Measurements from ENCODE around the gene PSTPIP2. TPM values are rescaled to one million over a fixed set of nuclear protein-coding genes. Genes with fewer than 3 reads are reported as not detected.

Gene PSTPIP2
- total and polyA plus RNA-seq, 2 of the 13 experiments (the other 11 are each of a cell fraction or from before 2014, with no cell fraction given) = 0.25 to 0.27 TPM

DNA sequence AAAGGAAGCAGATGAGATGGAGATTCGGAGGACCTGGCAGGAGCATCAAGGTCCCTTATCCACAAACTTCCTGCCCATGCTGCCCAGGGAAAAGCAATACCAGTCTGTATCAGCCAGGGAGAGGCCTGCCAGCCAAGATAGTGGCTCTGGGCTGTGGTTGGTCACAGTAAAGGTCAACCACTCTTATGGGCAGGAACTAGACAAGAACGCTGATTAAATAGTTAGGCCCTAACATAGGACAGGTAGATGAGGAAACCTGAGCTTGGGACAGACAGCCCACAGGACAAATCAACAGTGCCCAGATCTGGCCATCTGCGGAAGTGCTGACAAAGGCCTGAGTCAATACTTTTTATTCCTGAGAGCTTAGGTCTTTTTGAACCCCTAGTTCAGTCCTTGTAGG, 10.7 kb downstream of the PSTPIP2 start:
- intact Hi-C loops (cut with micrococcal nuclease; ENCODE audit: unreplicated experiment) (no loop called here), in situ Hi-C loops (cut with HindIII; ENCODE audit: extremely low pct_ligation_motif_present, low pct_unique_long_range_greater_than_20kb) (no loop called here)
- Histone ChIP-seq H3K4me2 (ENCODE audit: low read depth, low read length) (no peak overlapping the region), H3K9ac (ENCODE audit: insufficient read depth, low read depth, low read length) (no peak overlapping the region), H2AFZ (ENCODE audit: low read length) (no peak overlapping the region), H3K4me3 (replicated peaks in 1 of 3; ENCODE audit: insufficient read depth in 1 of 3, low read depth in 2 of 3, low read length in 3 of 3) (no peak overlapping the region), H4K20me1 (ENCODE audit: insufficient read depth, low read length) (no peaks in the 10 kb centered on the region), H3K27ac (ENCODE audit: extremely low read length, insufficient read depth, low read length) (no peak overlapping the region), H3K4me1 (ENCODE audit: insufficient read depth, low read length) (no peaks in the 10 kb centered on the region), H3K27me3 (ENCODE audit: control insufficient read depth in 1 of 2, insufficient read depth in 2 of 2, low read length in 2 of 2) (peaks cover 2 to 12% of the 10 kb centered on the region in 2 experiments; a peak in 2 of 5 replicates), H3K36me3 (replicated peaks in 1 of 2; ENCODE audit: control insufficient read depth in 1 of 2, insufficient read depth in 2 of 2, low read length in 2 of 2) (no peaks in the 10 kb centered on the region), H3K9me3 (ENCODE audit: low read length) (no peaks in the 10 kb centered on the region), H3K79me2 (ENCODE audit: insufficient read depth, low read length) (no peaks in the 10 kb centered on the region)
- CTCF ChIA-PET (ENCODE audit: low intra/inter-chr PET ratio, low total read pairs) = no interaction called here
- POLR2A ChIA-PET = no interaction called here
- ATAC-seq (no peak; the same call in 2 of the 3 replicates), DNase-seq (ENCODE audit: low spot score) (no peak), FAIRE-seq (no peak)
- TF ChIP-seq ZNF572 (CRISPR knock-in tag; IDR thresholded peaks at IDR 0.05) = no peak
- TF ChIP-seq ZNF557 (CRISPR knock-in tag; IDR thresholded peaks at IDR 0.05) = no peak
- TF ChIP-seq, protein P1, sequence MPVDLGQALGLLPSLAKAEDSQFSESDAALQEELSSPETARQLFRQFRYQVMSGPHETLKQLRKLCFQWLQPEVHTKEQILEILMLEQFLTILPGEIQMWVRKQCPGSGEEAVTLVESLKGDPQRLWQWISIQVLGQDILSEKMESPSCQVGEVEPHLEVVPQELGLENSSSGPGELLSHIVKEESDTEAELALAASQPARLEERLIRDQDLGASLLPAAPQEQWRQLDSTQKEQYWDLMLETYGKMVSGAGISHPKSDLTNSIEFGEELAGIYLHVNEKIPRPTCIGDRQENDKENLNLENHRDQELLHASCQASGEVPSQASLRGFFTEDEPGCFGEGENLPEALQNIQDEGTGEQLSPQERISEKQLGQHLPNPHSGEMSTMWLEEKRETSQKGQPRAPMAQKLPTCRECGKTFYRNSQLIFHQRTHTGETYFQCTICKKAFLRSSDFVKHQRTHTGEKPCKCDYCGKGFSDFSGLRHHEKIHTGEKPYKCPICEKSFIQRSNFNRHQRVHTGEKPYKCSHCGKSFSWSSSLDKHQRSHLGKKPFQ (CRISPR knock-in tag; IDR thresholded peaks at IDR 0.05; ENCODE audit: insufficient replicate concordance) = no peak
- TF ChIP-seq NBN (conservative IDR thresholded peaks at IDR 0.05) = no peak
- no peak for TF ChIP-seq NFE2 (CRISPR knock-in tag; IDR thresholded peaks at IDR 0.05)
- TF ChIP-seq ADNP (CRISPR knock-in tag; IDR thresholded peaks at IDR 0.05) = no peak
- no peak for TF ChIP-seq ZHX2 (IDR thresholded peaks at IDR 0.05; ENCODE audit: low read depth)
- TF ChIP-seq ZHX2 (CRISPR knock-in tag; IDR thresholded peaks at IDR 0.05; ENCODE audit: borderline replicate concordance) = no peak
- no peak for TF ChIP-seq ZNF24 (IDR thresholded peaks at IDR 0.05)
- no peak for TF ChIP-seq ZNF737 (CRISPR knock-in tag; IDR thresholded peaks at IDR 0.05; ENCODE audit: borderline replicate concordance)
- no peak for TF ChIP-seq ISX (CRISPR knock-in tag; conservative IDR thresholded peaks at IDR 0.05)
- no peak for TF ChIP-seq GABPB1 (CRISPR knock-in tag; IDR thresholded peaks at IDR 0.05)
- no peak for TF ChIP-seq ZFP36L2 (CRISPR knock-in tag; IDR thresholded peaks at IDR 0.05)
- TF ChIP-seq KLF9 (CRISPR knock-in tag; IDR thresholded peaks at IDR 0.05; ENCODE audit: low read depth) = no peak
- TF ChIP-seq ZSCAN21 (CRISPR knock-in tag; IDR thresholded peaks at IDR 0.05; ENCODE audit: borderline replicate concordance) = no peak
- no peak for TF ChIP-seq ZNF768 (CRISPR knock-in tag; IDR thresholded peaks at IDR 0.05)
- TF ChIP-seq, protein P2, sequence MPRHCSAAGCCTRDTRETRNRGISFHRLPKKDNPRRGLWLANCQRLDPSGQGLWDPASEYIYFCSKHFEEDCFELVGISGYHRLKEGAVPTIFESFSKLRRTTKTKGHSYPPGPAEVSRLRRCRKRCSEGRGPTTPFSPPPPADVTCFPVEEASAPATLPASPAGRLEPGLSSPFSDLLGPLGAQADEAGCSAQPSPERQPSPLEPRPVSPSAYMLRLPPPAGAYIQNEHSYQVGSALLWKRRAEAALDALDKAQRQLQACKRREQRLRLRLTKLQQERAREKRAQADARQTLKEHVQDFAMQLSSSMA (CRISPR knock-in tag; IDR thresholded peaks at IDR 0.05) = no peak
- no peak for TF ChIP-seq TAF15 (IDR thresholded peaks at IDR 0.05; ENCODE audit: low read depth, low read length, poor library complexity, severe bottlenecking)
- no peak for TF ChIP-seq CBX5 (CRISPR knock-in tag; IDR thresholded peaks at IDR 0.05; ENCODE audit: borderline replicate concordance)
- BruUV-seq (replicated peaks) = no TSS peak
- 64% methylated on average over 3 of the region's 3 CpGs for WGBS (ENCODE audit: low lambda C conversion rate)

All from HepG2 (cell line).